ENCODE measurements around the gene SGTB.
"Not testable (repeated sequence)": the region's sequence is repeated elsewhere in the genome, so short reads cannot be mapped to it uniquely, and the experiment has no call there.

SGTB gene

GRCh38 chr5:65734196-65734775 lies 12.4 kb upstream of the SGTB start:
- DNase-seq (ENCODE audit: low read depth in 2 of 2) = not testable (repeated sequence)

- DNase-seq (ENCODE audit: low read depth in 2 of 2) = not testable (repeated sequence)
Measured at GRCh38 chr5:65732046-65732445, 10.1 kb upstream of the SGTB start.

GRCh38 chr5:65730910-65731309 lies 9.0 kb upstream of the SGTB start:
- no peak for DNase-seq (ENCODE audit: low read depth in 2 of 2)

- no peak for DNase-seq (ENCODE audit: low read depth in 2 of 2)
Measured at GRCh38 chr5:65728218-65728617, 6.3 kb upstream of the SGTB start.

- DNase-seq (ENCODE audit: low read depth in 2 of 2) = no peak
Measured at GRCh38 chr5:65727491-65728156, 5.7 kb upstream of the SGTB start.

- DNase-seq (ENCODE audit: low read depth in 2 of 2) = no peak
Measured at GRCh38 chr5:65722575-65723403, 880 bp upstream of the SGTB start.

GRCh38 chr5:65721050-65721719 lies 724 bp downstream of the SGTB start:
- no peak for DNase-seq (ENCODE audit: low read depth in 2 of 2)

- DNase-seq (ENCODE audit: low read depth in 2 of 2) = no peak
Measured at GRCh38 chr5:65718576-65719310, 3.2 kb downstream of the SGTB start.

GRCh38 chr5:65708145-65708544 lies 13.8 kb downstream of the SGTB start:
- DNase-seq (ENCODE audit: low read depth in 2 of 2) = no peak

GRCh38 chr5:65707663-65708062 lies 14.2 kb downstream of the SGTB start:
- DNase-seq (ENCODE audit: low read depth in 2 of 2) = no peak

- DNase-seq (ENCODE audit: low read depth in 2 of 2) = no peak
Measured at GRCh38 chr5:65704621-65705239, 17.2 kb downstream of the SGTB start.

- DNase-seq (ENCODE audit: low read depth in 2 of 2) = no peak
Measured at GRCh38 chr5:65702036-65702435, 19.9 kb downstream of the SGTB start.

- DNase-seq (ENCODE audit: low read depth in 2 of 2) = no peak
Measured at GRCh38 chr5:65699338-65699737, 22.6 kb downstream of the SGTB start.

GRCh38 chr5:65696892-65697291 lies 25.0 kb downstream of the SGTB start:
- no peak for DNase-seq (ENCODE audit: low read depth in 2 of 2)

- DNase-seq (ENCODE audit: low read depth in 2 of 2) = no peak
Measured at GRCh38 chr5:65695896-65696295, 26.0 kb downstream of the SGTB start.

- DNase-seq (ENCODE audit: low read depth in 2 of 2) = no peak
Measured at GRCh38 chr5:65695162-65695755, 26.6 kb downstream of the SGTB start.

- DNase-seq (ENCODE audit: low read depth in 2 of 2) = no peak
Measured at GRCh38 chr5:65693121-65693520, 28.8 kb downstream of the SGTB start.

- DNase-seq (ENCODE audit: low read depth in 2 of 2) = no peak
Measured at GRCh38 chr5:65682148-65682547, 39.8 kb downstream of the SGTB start.

GRCh38 chr5:65676056-65676455 lies 45.9 kb downstream of the SGTB start:
- not testable (repeated sequence) for DNase-seq (ENCODE audit: low read depth in 2 of 2)

GRCh38 chr5:65674749-65675148 lies 47.2 kb downstream of the SGTB start:
- no peak for DNase-seq (ENCODE audit: low read depth in 2 of 2)

GRCh38 chr5:65672796-65673195 lies 49.1 kb downstream of the SGTB start:
- DNase-seq (ENCODE audit: low read depth in 2 of 2) = no peak

Measured in activated CD4-positive, alpha-beta T cell treated with anti-CD3 and anti-CD28 coated beads for 24 hours (primary cell).